Breast epithelium (tissue), 3 donors: ENCODE data around the gene LRRC59.
"Not testable (repeated sequence)": the region's sequence is repeated elsewhere in the genome, so short reads cannot be mapped to it uniquely, and the experiment has no call there.

Experiments
- CTCF ChIP-seq, 3 donors: fragments of 450-650 bp; IDR thresholded peaks; one replicate each; pipeline ENCODE4 v1.5.1; 2016 to 2017; ENCODE audit warnings: antibody characterized with exemption in 3 of 3, mild to moderate bottlenecking in 3 of 3, moderate library complexity in 3 of 3
- POLR2A ChIP-seq: fragments of 450-650 bp; IDR thresholded peaks from one replicate; pipeline ENCODE4 v1.6.1; 2016; ENCODE audit warnings: antibody characterized with exemption, mild to moderate bottlenecking, moderate library complexity

GRCh38 chr17:50399591-50399990, 2.3 kb upstream of the LRRC59 start:
- TF ChIP-seq POLR2A; CTCF (IDR thresholded peaks at IDR 0.05): not testable (repeated sequence)
